Measurements from ENCODE around the gene ST3GAL3. TPM values are rescaled to one million over a fixed set of nuclear protein-coding genes. Genes with fewer than 3 reads are reported as not detected.

The ST3GAL3 gene
- total RNA-seq, 1 donor from 2014 or later: 24.3 TPM

GRCh38 chr1:43814401-43814800 is 107.1 kb downstream of the ST3GAL3 start:
- CTCF ChIA-PET: no interaction called here
- no peak for ATAC-seq (ENCODE audit: low read depth)
- POLR2A ChIA-PET: no interaction called here

GRCh38 chr1:43817304-43817939 is 110.1 kb downstream of the ST3GAL3 start:
- ChIA-PET POLR2A (no interaction called here), CTCF (no interaction called here)
- no peak for TF ChIP-seq CTCF (IDR thresholded peaks at IDR 0.05)
- Mint-ChIP-seq H3K27me3 (no peaks in the 10 kb centered on the region), H3K27ac (no peak overlapping the region), H3K36me3 (ENCODE audit: low read depth) (peaks cover 52% of the 10 kb centered on the region), H3K4me1 (peaks cover 2% of the 10 kb centered on the region), H3K4me3 (no peak overlapping the region), H3K9me3 (peaks cover 18% of the 10 kb centered on the region)
- ATAC-seq (ENCODE audit: low read depth): no peak
- DNase-seq: no peak
- intact Hi-C loops (cut with micrococcal nuclease): no loop called here

More at GRCh38 chr1:43814401-43814800, 107.1 kb downstream of the ST3GAL3 start:
- peaks cover 15% of the 10 kb centered on the region for H3K9me3 Mint-ChIP-seq
- no peak overlapping the region for H3K27ac Mint-ChIP-seq
- intact Hi-C loops (cut with micrococcal nuclease): no loop called here
- no peaks in the 10 kb centered on the region for H3K27me3 Mint-ChIP-seq
- no peak for DNase-seq
- TF ChIP-seq CTCF (IDR thresholded peaks at IDR 0.05): no peak
- peaks cover 2% of the 10 kb centered on the region for H3K4me1 Mint-ChIP-seq
- peaks cover 50% of the 10 kb centered on the region for H3K36me3 Mint-ChIP-seq (ENCODE audit: low read depth)
- H3K4me3 Mint-ChIP-seq: no peak overlapping the region

- ChIA-PET CTCF (no interaction called here), POLR2A (no interaction called here)
- Mint-ChIP-seq H3K27ac (no peak overlapping the region), H3K4me1 (no peaks in the 10 kb centered on the region), H3K4me3 (no peak overlapping the region), H3K36me3 (ENCODE audit: low read depth) (peaks cover 54% of the 10 kb centered on the region), H3K27me3 (no peaks in the 10 kb centered on the region), H3K9me3 (peaks cover 18% of the 10 kb centered on the region)
- DNase-seq (no peak), ATAC-seq (ENCODE audit: low read depth) (no peak)
- TF ChIP-seq CTCF (IDR thresholded peaks at IDR 0.05): no peak
- intact Hi-C loops (cut with micrococcal nuclease): no loop called here
Observed at GRCh38 chr1:43818691-43819090, 111.4 kb downstream of the ST3GAL3 start.

- DNase-seq: no peak
- no peaks in the 10 kb centered on the region for H3K27me3 Mint-ChIP-seq
- peaks cover 49% of the 10 kb centered on the region for H3K36me3 Mint-ChIP-seq (ENCODE audit: low read depth)
- no peak overlapping the region for H3K27ac Mint-ChIP-seq
- peaks cover 18% of the 10 kb centered on the region for H3K9me3 Mint-ChIP-seq
- no peak for ATAC-seq (ENCODE audit: low read depth)
- ChIA-PET POLR2A (no interaction called here), CTCF (no interaction called here)
- peaks cover 5% of the 10 kb centered on the region for H3K4me1 Mint-ChIP-seq
- no peak for TF ChIP-seq CTCF (IDR thresholded peaks at IDR 0.05)
- intact Hi-C loops (cut with micrococcal nuclease): no loop called here
- H3K4me3 Mint-ChIP-seq: no peak overlapping the region
Observed at GRCh38 chr1:43819357-43819756, 112.0 kb downstream of the ST3GAL3 start.

- peaks cover 11% of the 10 kb centered on the region for H3K4me1 Mint-ChIP-seq
Observed at GRCh38 chr1:43821471-43821870, 114.1 kb downstream of the ST3GAL3 start.

More at GRCh38 chr1:43821471-43821870, 114.1 kb downstream of the ST3GAL3 start:
- Mint-ChIP-seq H3K36me3 (ENCODE audit: low read depth) (peaks cover 33% of the 10 kb centered on the region), H3K27me3 (no peaks in the 10 kb centered on the region), H3K9me3 (peaks cover 18% of the 10 kb centered on the region), H3K27ac (no peak overlapping the region), H3K4me3 (no peak overlapping the region)
- ATAC-seq (ENCODE audit: low read depth): no peak
- CTCF ChIA-PET: no interaction called here
- intact Hi-C loops (cut with micrococcal nuclease): no loop called here
- POLR2A ChIA-PET: no interaction called here
- TF ChIP-seq CTCF (IDR thresholded peaks at IDR 0.05): no peak
- DNase-seq: no peak
